GM12891 (cell line): ENCODE data around the gene SEPTIN7.

Source experiments
- POLR2AphosphoS5 ChIP-seq: IDR thresholded peaks from 2 replicates; pipeline ENCODE4 v1.6.1; 2011; ENCODE audit warnings: low read depth, low read length, control low read depth
- TAF1 ChIP-seq: IDR thresholded peaks from 2 replicates; pipeline ENCODE4 v1.6.1; 2011; ENCODE audit warnings: low read depth, low read length, control low read depth

DNA sequence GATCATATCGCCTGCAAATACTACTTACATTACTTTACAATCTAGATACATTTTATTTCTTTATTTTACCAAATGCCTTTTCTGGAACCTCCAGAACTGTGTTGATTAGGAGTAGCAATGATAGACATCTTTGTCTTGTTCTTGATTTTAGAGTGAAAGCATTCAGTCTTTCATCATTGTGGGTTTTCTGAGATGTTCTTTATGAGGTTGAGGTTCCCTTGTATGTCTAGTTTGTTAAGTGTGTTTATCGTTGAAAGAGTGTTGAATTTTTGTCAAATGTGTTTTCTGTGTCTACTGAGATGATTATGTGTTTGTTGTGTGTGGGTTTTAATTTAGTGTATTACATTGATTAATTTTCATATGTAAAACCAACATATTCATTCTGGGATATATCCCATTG is 17.1 kb downstream of the SEPTIN7 start:
- TF ChIP-seq POLR2AphosphoS5 (no peak), TAF1 (no peak)
